ENCODE results near the gene THUMPD2.

THUMPD2 gene

GRCh38 chr2:39755466-39755865 lies 23.6 kb downstream of the THUMPD2 start:
- TF ChIP-seq CTCF (IDR thresholded peaks at IDR 0.05; ENCODE audit: low read depth, low read length): no peak
- no peak for DNase-seq (ENCODE audit: extremely low read depth, low read depth)

GRCh38 chr2:39743269-39743776 lies 35.7 kb downstream of the THUMPD2 start:
- no peak for DNase-seq (ENCODE audit: extremely low read depth, low read depth)
- no peak for TF ChIP-seq CTCF (IDR thresholded peaks at IDR 0.05; ENCODE audit: low read depth, low read length)

GRCh38 chr2:39741871-39742270 lies 37.2 kb downstream of the THUMPD2 start:
- no peak for DNase-seq (ENCODE audit: extremely low read depth, low read depth)
- no peak for TF ChIP-seq CTCF (IDR thresholded peaks at IDR 0.05; ENCODE audit: low read depth, low read length)

- DNase-seq (ENCODE audit: extremely low read depth, low read depth): no peak
- no peak for TF ChIP-seq CTCF (IDR thresholded peaks at IDR 0.05; ENCODE audit: low read depth, low read length)
Measured at GRCh38 chr2:39739386-39739785, 39.7 kb downstream of the THUMPD2 start.

GRCh38 chr2:39738936-39739335 lies 40.1 kb downstream of the THUMPD2 start:
- TF ChIP-seq CTCF (IDR thresholded peaks at IDR 0.05; ENCODE audit: low read depth, low read length): no peak
- DNase-seq (ENCODE audit: extremely low read depth, low read depth): no peak

GRCh38 chr2:39737661-39738060 lies 41.4 kb downstream of the THUMPD2 start:
- no peak for DNase-seq (ENCODE audit: extremely low read depth, low read depth)
- TF ChIP-seq CTCF (IDR thresholded peaks at IDR 0.05; ENCODE audit: low read depth, low read length): no peak

GRCh38 chr2:39736640-39737039 lies 42.4 kb downstream of the THUMPD2 start:
- DNase-seq (ENCODE audit: extremely low read depth, low read depth): peak; percentile 24
- no peak for TF ChIP-seq CTCF (IDR thresholded peaks at IDR 0.05; ENCODE audit: low read depth, low read length)
